Ovary (tissue), 1 donor: ENCODE data around the gene ANKIB1.

Source experiments
- EP300 ChIP-seq: sonication (generic); formaldehyde crosslinking; IDR thresholded peaks from one replicate; pipeline ENCODE4 v1.6.1; 2017; ENCODE audit warnings: antibody characterized with exemption
- POLR2A ChIP-seq: fragments of 450-650 bp; IDR thresholded peaks from one replicate; pipeline ENCODE4 v1.6.1; 2017; ENCODE audit warnings: antibody characterized with exemption, mild to moderate bottlenecking, moderate library complexity

GRCh38 chr7:92400013-92400412, 154.2 kb downstream of the ANKIB1 start:
- TF ChIP-seq POLR2A (no peak), EP300 (no peak)
